HL-60 (cell line): Measurements from ENCODE around the gene PDCL3.

ENCODE experiments used
- CTCF ChIP-seq: IDR thresholded peaks from one replicate; pipeline ENCODE4 v1.5.1; 2011; ENCODE audit warnings: low read length, control low read depth, inconsistent platforms; ENCODE audit not compliant: insufficient read depth
- GABPA ChIP-seq: IDR thresholded peaks from 2 replicates; pipeline ENCODE4 v1.6.1; 2012; ENCODE audit warnings: low read depth
- POLR2AphosphoS5 ChIP-seq: IDR thresholded peaks from 2 replicates; pipeline ENCODE4 v1.6.1; 2012; ENCODE audit warnings: low read depth
- SPI1 ChIP-seq: IDR thresholded peaks from 2 replicates; pipeline ENCODE4 v1.6.1; 2012; ENCODE audit warnings: low read depth, mild to moderate bottlenecking, borderline replicate concordance

GRCh38 chr2:100603948-100604633, 41.3 kb downstream of the PDCL3 start:
- TF ChIP-seq CTCF = no peak
- no peak for TF ChIP-seq GABPA
- no peak for TF ChIP-seq POLR2AphosphoS5
- TF ChIP-seq SPI1 = no peak
